K562 (cell line): ENCODE results near the gene ENKD1.

Source experiments
- ARNT ChIP-seq, 2 experiments: fragments of 450-650 bp; IDR thresholded peaks; 2 replicates each; pipeline ENCODE4 v1.6.1; 2016; ENCODE audit warnings: mild to moderate bottlenecking in 1 of 2
- CREB3 ChIP-seq: fragments of 450-650 bp; conservative IDR thresholded peaks from 2 replicates; pipeline ENCODE4 v1.6.1; 2016; ENCODE audit warnings: missing genetic modification characterization, low read depth, mild to moderate bottlenecking, missing compliant biosample characterization, moderate library complexity
- ERF ChIP-seq: fragments of 450-650 bp; formaldehyde crosslinking; IDR thresholded peaks from 2 replicates; pipeline ENCODE4 v1.4.0; 2020; ENCODE audit warnings: mild to moderate bottlenecking, mixed read lengths
- FOXA1 ChIP-seq: fragments of 450-650 bp; IDR thresholded peaks from 2 replicates; pipeline ENCODE4 v1.6.1; 2016; ENCODE audit warnings: mild to moderate bottlenecking, borderline replicate concordance
- HEY1 ChIP-seq: fragments of 250-450 bp; sonication (Bioruptor Pico); IDR thresholded peaks from 2 replicates; pipeline ENCODE4 v1.5.0; 2020; ENCODE audit warnings: mild to moderate bottlenecking, moderate library complexity, borderline replicate concordance
- MXI1 ChIP-seq: IDR thresholded peaks from 2 replicates; pipeline ENCODE4 v1.6.1; 2011; ENCODE audit warnings: low read depth, mild to moderate bottlenecking, improper control_type of control experiment, low read length
- NFRKB ChIP-seq: fragments of 450-650 bp; IDR thresholded peaks from 2 replicates; pipeline ENCODE4 v1.6.1; 2016; ENCODE audit warnings: low read depth
- POLR2A ChIP-seq: fragments of 450-650 bp; conservative IDR thresholded peaks from 2 replicates; pipeline ENCODE4 v1.6.1; 2016
- RCOR1 ChIP-seq, 2 experiments: IDR thresholded peaks; 2 replicates each; pipeline ENCODE4 v1.6.1; 2012; ENCODE audit warnings: low read depth in 2 of 2, low read length in 2 of 2, borderline replicate concordance in 1 of 2, improper control_type of control experiment in 1 of 2
- TF ChIP-seq, protein P1 (sequence below): IDR thresholded peaks from 2 replicates; pipeline ENCODE4 v1.6.1; 2012; ENCODE audit warnings: low read depth, low read length, improper control_type of control experiment, borderline replicate concordance

GRCh38 chr16:67674851-67675578, 8.5 kb upstream of the ENKD1 start:
- TF ChIP-seq HEY1 (CRISPR knock-in tag) (no peak), ARNT (IDR thresholded peaks at IDR 0.05) (no peak), NFRKB (no peak), POLR2A (no peak), ERF (CRISPR knock-in tag) (no peak), MXI1 (no peak), FOXA1 (no peak), CREB3 (tag) (no peak), RCOR1 (IDR thresholded peaks at IDR 0.05; ENCODE audit: borderline replicate concordance in 1 of 2, low read depth in 2 of 2, low read length in 2 of 2) (no peak)
- TF ChIP-seq, protein P1, sequence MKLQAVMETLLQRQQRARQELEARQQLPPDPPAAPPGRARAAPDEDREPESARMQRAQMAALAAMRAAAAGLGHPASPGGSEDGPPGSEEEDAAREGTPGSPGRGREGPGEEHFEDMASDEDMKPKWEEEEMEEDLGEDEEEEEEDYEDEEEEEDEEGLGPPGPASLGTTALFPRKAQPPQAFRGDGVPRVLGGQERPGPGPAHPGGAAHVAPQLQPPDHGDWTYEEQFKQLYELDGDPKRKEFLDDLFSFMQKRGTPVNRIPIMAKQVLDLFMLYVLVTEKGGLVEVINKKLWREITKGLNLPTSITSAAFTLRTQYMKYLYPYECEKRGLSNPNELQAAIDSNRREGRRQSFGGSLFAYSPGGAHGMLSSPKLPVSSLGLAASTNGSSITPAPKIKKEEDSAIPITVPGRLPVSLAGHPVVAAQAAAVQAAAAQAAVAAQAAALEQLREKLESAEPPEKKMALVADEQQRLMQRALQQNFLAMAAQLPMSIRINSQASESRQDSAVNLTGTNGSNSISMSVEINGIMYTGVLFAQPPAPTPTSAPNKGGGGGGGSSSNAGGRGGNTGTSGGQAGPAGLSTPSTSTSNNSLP: no peak
